GM21360 (cell line): Measurements from ENCODE around the gene COX19.

Experiments
- ATAC-seq: cut with Tn5 transposase; IDR thresholded peaks from one replicate; pipeline ENCODE4 v1.9.1; 2021; ENCODE audit warnings: mild to moderate bottlenecking, moderate library complexity; ENCODE audit not compliant: unreplicated experiment

COX19 gene

DNA sequence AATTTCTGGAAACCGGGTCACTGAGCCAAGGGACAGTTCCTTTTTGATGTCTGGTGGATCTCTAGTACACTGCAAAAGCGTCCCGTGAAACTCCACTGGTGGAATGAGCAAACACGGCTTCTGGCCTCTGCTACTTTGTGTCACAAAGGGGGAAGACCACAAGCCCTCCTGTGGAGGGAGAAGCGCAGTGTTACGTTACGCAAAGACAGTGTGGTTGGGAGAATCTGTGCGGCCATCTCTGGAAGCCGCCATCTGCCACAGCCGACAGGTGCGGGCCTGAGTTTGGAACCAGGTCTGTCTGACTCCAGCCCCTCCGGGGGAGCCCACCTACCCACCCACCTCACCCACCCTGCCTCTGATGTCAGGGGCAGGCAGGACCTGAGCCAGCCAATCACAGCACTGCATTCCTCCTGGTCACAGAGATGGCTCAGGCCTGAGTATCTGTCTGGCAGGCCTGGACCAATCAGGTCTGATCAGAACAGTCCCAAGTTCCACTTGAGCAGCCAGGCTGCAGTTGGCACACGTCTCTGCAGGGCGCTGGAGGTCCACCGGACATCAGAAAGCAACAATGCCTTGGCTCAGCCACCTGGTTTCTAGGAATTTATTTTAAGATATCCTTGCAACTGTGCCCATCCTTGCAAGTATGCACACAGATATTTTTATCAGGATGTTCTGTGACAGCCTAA, 4.7 kb upstream of the COX19 start:
- no peak for ATAC-seq

DNA sequence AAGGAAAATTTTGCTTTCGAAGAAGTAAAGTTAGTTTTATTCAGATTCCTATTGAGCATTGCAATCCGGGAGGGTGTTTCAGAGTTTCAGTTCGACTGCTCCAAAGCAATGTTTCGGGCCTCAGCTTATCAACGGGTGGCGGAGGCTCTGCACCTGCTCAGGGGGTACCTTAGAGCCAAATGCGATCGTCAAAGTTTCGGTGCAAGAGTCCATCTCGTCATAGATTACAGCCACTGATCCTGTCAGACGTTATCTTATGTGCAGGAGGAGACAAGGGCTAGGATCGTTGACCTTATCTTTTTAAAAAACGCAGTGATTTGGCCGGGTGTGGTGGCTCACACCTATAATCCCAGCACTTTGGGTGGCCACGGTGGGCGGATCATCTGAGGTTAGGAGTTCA, 3.8 kb upstream of the COX19 start:
- no peak for ATAC-seq

DNA sequence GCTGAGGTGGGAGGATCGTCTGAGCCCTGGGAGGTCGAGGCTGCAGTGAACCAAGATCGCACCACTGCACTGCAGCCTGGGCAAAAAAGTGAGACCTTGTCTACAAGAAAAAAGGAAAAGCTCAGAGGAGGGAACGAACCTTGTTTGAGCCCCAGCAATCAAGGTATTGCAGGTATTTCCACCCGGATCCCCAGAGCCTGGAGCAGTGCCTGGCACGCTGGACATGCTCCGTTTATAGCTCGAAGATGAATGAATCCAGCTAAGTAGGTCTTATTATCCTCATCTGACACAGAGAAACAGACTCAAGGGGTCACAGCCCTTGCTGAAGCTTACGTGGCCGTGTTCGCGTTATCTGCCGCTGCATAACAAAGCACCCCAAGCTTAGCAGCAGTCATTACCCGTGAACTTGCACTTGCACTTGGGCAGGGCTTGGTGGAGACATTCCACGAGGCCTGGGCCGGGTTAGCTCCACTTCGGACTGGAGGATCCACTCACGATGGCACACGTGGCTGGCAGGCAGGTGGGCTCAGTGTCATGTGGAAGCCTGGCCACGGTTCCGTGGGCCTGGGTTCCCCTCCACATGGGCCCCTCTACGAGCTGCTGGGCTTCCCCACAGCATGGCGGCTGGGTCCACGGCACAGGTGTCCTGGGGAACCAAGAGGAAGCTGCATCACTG, 3.2 kb upstream of the COX19 start:
- no peak for ATAC-seq

DNA sequence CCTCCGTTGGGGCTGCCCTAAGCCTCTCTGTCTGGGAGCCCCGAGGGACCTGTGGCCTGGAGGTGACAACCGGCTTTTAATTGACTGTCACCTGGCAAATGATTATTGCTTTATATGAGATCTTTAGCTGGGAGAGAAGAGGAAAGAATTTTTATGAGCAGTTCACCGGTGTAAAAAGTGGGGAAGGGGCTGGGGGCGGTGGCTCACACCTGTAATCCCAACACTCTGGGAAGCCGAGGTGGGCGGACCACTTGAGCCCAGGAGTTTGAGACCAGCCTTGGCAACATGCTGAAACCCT, 2.6 kb upstream of the COX19 start:
- ATAC-seq: no peak

DNA sequence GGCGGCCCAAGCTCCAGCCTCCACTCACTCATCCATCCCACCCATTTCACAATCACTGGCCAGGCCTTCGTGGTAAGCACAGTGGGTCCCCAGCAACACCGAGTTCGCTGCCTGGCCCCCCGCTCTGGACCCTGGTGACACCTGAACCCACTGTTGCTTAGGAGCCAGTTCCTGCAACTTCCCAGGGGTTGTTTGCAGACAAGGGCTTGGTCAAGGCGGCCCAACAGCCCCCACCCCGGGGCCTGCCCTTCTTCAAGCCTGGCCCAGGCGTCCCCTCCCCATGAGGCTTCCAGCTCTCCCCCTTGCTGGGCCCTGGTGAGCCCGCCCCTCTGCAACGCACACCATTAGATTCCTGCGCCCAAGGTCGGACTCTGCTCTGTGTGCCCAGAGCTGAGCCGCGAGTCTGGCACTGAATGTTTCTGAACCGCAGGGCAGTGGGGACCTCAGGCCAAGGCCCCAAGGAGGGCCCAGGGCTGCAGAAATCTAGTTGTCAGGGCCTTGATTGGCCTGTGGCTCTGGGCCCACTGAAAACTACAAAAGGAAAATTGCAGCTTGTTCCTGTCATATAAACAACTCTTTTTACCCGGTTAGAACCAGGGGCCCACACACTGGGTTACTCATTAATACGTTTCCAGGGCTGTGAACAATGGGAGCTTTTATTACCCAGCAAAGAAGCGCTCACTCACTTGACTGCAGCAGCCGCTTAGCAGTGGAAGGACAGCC, 2.1 kb upstream of the COX19 start:
- ATAC-seq: no peak

DNA sequence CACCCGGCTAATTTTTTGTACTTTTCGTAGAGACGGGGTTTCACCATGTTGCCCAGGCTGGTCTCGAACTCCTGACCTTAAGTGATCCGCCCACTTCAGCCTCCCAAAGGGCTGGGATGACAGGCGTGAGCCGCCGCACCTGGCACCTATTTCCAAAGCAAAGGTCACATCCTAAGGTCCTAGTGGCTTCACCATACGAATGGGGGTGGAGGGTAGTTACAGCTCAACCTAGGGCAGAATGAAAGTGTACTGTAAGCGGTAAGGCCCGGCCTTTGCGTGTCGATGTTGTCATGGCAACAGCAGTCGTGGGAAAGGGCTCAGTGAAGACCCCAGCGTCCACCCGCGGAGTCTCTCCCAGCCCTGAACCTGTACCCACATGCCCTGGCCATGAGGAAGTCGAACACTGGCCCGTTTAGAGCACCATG, 1.6 kb upstream of the COX19 start:
- no peak for ATAC-seq

DNA sequence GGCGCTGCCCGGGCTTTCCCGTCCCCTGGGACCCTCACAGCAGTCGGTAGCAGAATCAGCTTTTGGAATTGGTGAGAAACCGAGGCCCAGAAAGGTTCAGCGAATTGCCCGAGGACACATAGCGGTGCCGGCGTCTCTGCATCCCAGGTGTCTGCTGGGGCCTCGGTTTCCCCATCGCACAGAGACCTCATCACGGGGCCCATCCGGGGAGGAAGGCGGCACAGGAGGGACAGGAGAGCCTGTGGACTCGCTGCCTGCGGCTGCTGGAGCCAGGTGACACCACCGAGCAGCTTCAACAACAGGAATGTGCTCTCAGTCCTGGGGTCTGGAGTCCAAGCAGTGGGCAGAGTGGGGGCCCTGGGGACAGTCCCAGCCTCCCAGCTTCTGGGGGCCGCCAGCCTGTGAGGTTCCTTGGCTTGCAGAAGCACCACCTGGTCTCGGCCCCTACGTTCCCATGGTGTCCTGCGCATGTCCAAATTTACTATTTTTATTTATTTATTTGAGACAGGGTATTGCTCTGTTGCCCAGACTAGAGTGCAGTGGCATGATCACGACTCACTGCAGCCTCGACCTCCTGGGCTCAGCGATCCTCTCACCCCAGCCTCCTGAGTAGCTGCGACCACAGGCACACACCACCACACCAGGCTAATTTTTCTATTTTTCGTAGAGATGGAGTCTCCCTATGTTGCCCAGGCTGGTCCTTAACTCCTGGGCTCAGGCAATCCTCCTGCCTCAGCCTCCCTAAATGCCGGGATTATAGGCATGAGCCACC, 539 bp upstream of the COX19 start:
- ATAC-seq: no peak

DNA sequence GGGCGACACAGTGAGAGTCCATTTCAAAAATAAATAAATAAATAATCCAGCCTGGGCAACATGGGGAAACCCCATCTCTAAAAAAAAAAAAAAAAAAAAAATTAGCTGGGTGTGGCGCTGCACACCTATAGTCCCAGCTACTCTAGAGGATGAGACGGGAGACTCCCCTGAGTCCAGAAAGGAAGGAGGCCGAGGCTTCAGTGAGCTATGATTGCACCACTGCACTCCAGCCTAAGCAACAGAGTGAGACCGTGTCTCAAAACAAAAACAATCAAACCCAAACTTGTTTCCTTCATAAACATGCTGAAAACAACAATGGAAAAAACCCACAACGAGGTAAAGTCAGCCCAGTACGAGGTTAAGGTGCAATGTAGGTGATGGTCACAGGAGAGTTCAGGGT, 1.2 kb downstream of the COX19 start:
- ATAC-seq: no peak

DNA sequence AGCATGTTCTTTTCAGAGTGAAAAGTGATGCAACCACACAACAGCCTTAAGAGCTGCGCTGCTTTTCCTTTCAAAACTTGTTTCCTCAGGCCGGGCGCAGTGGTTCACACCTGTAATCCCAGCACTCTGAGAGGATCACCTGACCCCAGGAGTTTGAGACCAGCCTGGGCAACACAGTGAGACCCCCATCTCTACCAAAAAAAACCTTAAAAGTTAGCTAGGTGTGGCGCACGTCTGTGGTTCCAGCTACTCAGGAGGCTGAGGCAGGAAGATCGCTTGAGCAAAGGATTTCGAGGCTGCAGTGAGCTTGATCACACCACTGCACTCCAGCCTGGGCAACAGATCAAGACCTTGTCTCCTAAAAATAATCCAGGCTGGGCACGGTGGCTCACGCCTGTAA, 2.0 kb downstream of the COX19 start:
- ATAC-seq: no peak

DNA sequence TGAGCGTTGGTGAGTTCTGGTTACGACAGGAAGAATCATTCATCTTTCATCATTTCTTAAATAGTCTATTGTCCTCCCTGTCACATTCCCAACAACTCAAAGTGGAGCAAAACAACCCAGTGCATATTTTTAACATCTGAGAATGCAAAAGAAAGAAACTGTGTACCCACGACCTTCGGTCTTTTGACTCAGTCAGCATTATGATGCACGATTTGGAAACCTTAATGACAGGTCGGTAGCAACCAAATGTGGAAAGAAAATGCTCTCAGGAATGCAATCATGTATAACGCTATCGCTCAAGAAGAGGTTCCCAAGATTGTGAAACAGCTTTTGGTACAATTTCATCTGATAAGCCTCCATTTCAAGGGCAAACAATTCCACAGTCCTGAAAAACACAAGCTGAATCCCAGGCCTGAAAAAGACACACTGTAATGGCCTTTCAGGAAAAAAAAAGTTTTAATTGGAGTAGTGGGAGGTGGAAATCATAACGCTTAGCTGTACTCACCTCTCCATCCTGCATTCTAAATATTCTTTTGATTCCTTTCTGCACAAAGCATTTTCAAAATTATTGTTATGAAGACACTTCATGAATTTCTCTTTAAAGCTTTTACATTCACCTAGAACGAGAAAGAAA, 2.6 kb downstream of the COX19 start:
- no peak for ATAC-seq

DNA sequence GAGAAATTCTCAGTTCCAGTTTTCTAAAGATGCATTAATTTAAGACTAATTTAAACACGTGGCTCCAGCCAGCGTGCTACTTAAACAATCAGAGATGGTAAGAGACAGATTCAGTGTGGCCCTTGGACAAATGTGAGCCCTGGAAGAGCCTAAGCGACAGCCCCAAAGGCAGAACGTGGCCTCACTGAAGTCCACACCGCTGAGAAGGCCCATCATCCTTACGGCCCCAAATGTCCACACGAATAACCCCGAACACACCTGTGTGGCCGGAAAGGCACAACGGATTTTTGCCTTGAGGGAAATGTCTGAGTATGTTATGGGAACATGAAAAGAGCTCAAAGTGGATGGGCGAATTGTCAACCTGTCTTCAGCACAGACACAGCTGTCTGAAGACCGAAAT, 3.2 kb downstream of the COX19 start:
- no peak for ATAC-seq

DNA sequence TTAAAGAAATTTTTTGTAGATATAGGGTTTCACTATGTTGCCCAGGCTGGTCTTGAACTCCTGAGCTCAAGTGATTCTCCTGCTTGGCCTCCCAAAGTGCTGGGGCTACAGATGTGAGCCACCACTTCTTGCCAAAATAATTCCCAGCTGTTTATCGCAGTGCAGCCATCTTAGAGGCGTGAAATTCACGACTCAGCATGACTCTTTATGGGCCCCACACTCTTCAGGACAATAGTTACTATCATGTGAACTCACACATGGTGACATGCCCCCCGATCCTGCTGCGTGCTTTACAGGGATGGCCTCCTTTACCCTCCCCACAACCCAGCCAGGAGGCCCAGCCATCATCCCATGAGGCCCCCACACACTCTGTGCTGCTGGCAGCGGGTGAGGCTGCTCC, 4.6 kb downstream of the COX19 start:
- ATAC-seq: no peak

DNA sequence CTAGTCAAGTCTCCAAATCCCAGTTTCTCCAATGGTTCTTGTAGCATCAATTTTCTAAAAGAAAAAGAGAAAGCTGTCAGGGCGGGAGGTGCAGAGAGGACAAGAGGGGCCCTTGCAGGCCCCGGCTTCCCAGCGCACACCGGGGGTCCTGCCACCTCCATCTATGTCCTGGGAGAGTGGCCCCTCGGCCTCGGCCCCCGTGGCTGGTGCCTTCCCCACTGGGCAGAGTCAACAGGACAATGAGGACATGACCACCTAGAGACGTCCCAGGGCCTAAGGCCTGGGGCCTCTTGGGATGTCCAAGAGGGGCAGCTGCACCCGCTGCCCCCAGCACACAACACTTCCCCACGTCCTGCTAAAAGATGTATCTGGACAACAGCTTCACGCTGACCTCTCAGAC, 5.9 kb downstream of the COX19 start:
- no peak for ATAC-seq

DNA sequence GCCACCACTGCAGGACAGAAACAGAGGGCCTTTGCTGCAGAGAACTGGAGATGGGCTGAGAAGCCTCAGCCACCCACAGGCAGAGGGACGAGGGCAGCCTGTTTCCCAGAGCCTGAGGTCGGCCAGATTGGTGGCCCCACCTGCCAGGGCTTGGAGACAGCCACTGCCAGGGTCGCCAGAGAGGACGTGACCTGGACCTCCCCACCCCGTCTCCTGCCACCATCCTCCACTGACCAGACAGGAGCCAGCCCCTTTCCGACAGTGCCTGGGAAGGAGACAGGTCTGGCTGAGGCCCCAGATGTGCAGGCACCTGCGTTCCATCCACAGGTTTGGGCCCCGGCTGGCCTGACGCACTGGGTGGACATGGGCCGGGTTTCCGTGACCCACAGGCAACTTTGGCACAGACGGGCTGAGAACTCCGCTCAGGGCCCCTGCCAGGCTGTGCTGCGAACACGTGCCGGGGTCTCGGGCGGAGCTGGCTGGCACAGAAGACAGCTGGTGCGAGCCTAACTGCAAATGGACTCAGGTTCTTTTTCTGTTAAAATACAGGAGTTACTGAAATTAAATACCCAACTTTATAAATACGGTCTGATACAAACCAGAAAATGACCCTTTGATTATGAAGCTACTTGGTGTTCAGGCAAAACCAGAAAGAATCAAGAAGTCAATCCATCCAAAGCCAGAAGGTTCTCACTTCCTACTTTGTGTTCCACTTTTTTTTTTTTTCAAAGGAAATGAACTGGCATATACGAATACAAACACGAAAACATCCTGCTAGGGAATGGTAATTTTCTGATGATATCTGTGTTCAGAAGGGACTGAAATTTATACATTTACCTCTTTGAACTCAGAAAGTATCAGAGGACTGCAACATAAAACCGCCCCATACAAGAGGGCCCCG, 6.9 kb downstream of the COX19 start:
- ATAC-seq: no peak

DNA sequence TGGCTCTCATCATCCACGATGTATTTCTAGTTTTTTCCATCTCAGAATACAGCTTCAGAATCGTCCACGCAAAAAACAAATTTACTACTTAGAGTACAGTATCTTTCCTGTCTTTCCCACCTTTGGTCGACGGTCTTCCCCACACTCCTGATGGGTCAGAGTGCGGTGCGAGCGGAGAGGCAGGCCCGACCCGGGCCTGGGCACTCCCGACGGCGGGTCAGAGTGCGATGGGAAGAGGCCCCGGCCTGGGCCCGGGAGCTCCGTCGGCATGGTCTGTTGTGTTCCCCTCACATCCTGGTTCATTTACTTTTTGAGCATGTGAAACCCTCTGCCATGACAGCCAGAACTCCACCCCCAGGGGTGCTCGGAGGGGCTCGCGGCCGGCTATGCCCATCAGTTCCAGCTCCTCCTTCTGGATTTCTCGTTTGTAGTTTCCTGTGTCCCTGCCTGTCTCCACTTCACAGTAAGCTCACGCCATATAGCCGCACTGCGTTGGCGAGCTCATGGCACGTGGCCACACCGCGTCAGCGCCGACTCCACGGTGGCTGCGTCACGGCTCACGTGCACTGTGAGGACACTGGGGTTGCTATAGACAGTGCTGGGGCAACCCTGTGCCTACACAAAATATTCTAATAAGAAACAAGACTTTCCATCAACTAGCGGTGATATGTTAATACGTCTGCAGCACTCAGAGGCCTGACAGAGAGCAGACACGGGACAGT, 7.8 kb downstream of the COX19 start:
- ATAC-seq: no peak

DNA sequence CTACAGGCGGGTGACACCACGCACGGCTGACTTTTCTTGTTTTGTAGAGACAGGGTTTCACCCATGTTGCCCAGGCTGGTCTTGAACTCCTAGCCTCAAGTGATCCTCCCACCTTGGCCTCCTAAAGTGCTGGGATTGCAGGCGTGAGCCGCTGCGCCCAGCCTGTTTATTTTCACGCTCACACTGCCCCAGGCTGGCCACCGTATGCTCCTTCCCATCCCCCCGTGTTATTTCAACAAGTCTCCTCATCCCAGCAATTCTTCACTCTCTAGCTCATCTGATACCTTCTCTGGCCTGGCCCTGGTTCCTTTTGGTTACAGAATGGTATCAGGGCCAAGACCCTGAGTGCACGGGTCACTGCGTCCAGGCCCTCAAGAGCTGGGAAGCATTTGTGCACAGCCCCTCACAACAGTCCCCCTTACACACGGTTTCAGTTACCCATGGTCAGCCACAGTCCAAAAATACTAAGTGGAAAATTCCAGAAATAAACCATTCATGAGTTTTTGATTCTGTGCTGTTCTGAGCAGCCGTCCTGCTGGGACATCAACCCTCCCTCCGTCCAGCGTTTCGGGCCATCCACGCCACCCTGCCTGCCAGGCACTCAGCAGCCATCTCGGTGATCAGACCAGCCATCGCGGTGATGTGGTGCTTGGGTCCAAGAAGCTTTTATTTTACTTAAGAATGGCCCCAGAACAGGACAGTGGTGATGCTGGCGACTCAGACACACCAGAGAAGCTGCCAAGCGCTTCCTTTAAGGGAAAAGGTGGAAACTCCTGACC, 8.9 kb downstream of the COX19 start:
- ATAC-seq: no peak

DNA sequence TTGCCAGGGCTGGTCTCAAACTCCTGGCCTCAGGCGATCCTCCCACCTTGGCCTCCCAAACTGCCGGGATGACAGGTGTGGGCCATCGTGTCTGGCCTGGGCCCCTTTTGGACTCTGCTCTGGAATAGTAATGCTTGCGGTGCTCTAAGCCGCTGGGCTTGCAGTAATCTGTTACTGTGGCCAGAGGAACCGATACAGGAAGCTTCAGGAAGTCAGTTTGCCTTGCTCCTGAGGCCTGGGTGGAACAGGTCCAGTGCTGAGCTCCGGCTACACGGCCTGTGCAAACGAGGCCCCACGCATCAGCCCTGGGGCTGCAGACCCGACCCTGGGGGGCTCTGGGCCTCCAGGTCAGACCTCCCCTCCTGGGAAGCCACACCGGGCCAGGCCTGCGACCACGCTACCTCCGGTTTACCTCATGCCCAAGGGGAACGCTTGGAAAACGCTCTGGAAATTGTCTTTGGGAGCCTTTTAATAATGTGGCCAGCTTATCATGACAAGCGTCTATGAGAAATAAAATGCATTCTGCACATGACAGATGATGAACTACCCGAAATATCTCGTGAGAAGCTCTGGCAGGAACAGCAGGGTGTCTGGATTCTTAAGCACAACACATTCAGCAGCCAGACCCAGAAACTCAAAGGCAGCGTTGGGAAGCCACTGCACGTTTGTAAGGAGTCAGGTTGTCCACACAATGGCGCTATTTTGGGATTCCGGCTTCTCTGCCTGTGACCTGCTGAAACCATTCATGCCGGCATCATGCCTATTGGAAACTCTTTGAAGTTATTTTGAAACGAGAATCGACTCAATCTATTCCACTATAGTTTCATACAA, 10.7 kb downstream of the COX19 start:
- ATAC-seq: no peak
